Common myeloid progenitor, CD34-positive (primary cell): Measurements from ENCODE around the gene SCD5.

Experiments
- CTCF ChIA-PET: fragments of 350-600 bp; sonication (Branson Sonifier 250); formaldehyde crosslinking; loops from one replicate; lab custom pipeline; 2021; ENCODE audit warnings: antibody characterized with exemption; lab: Charles Lee
- POLR2A ChIA-PET: fragments of 350-600 bp; sonication (Branson Sonifier 250); formaldehyde crosslinking; loops from one replicate; lab custom pipeline; 2021; ENCODE audit warnings: antibody characterized with exemption; lab: Charles Lee
- DNase-seq, 3 donors: peaks; one replicate each; pipeline versions ENCODE4 v3.0.0 to v3.0.0-alpha.2; 2013
- H3K27ac ChIP-seq, 2 experiments: 1 replicate in 1 of 2; 2 replicates in 1 of 2; pipeline ENCODE4 v1.7.0; 2013; ENCODE audit warnings: inconsistent platforms in 2 of 2, low read length in 2 of 2, mild to moderate bottlenecking in 2 of 2, low read depth in 1 of 2, moderate library complexity in 1 of 2; ENCODE audit not compliant: severe bottlenecking in 2 of 2, insufficient read depth in 1 of 2, poor library complexity in 1 of 2
- H3K27me3 ChIP-seq, 5 experiments: replicated peaks in 2 of 5; 1 replicate in 3 of 5; 2 replicates in 2 of 5; pipeline versions ENCODE4 v1.6.1 to v1.7.0; 2013; ENCODE audit warnings: low read length in 4 of 5, mild to moderate bottlenecking in 2 of 5, moderate library complexity in 2 of 5, inconsistent platforms in 1 of 5; ENCODE audit not compliant: insufficient read depth in 5 of 5, control insufficient read depth in 4 of 5
- H3K36me3 ChIP-seq, 4 experiments: 1 replicate in 2 of 4; 2 replicates in 2 of 4; pipeline versions ENCODE4 v1.6.1 to v1.7.0; 2013; ENCODE audit warnings: low read length in 3 of 4, control low read depth in 1 of 4, mild to moderate bottlenecking in 1 of 4; ENCODE audit not compliant: control insufficient read depth in 4 of 4, insufficient read depth in 4 of 4
- H3K4me1 ChIP-seq, 4 experiments: 1 replicate in 3 of 4; 2 replicates in 1 of 4; pipeline versions ENCODE4 v1.6.1 to v1.7.1; 2013; ENCODE audit warnings: low read length in 3 of 4, mild to moderate bottlenecking in 3 of 4, control low read depth in 1 of 4, inconsistent platforms in 1 of 4, moderate library complexity in 1 of 4; ENCODE audit not compliant: control insufficient read depth in 4 of 4, insufficient read depth in 4 of 4; ENCODE audit errors: control extremely low read depth in 1 of 4
- H3K4me3 ChIP-seq, 7 experiments: 1 replicate in 4 of 7; 2 replicates in 3 of 7; pipeline versions ENCODE4 v1.5.1 to v1.7.0; 2013; ENCODE audit warnings: mild to moderate bottlenecking in 7 of 7, low read length in 6 of 7, moderate library complexity in 6 of 7, inconsistent platforms in 2 of 7, low read depth in 2 of 7, control low read depth in 1 of 7; ENCODE audit not compliant: insufficient read depth in 4 of 7, control insufficient read depth in 1 of 7; ENCODE audit errors: extremely low read depth in 1 of 7
- H3K9me3 ChIP-seq, 5 experiments: 1 replicate in 4 of 5; 2 replicates in 1 of 5; pipeline versions ENCODE4 v1.6.1 to v1.7.1; 2013; ENCODE audit warnings: low read length in 4 of 5, mild to moderate bottlenecking in 2 of 5, inconsistent platforms in 1 of 5, low read depth in 1 of 5, moderate library complexity in 1 of 5; ENCODE audit not compliant: control insufficient read depth in 4 of 5, insufficient read depth in 2 of 5; ENCODE audit errors: control extremely low read depth in 1 of 5
- WGBS: methylation state at CpG from one replicate; pipeline ENCODE4 v1.1.5; 2013; ENCODE audit not compliant: insufficient coverage; 5-methylcytosine and 5-hydroxymethylcytosine counted together

SCD5 gene

DNA sequence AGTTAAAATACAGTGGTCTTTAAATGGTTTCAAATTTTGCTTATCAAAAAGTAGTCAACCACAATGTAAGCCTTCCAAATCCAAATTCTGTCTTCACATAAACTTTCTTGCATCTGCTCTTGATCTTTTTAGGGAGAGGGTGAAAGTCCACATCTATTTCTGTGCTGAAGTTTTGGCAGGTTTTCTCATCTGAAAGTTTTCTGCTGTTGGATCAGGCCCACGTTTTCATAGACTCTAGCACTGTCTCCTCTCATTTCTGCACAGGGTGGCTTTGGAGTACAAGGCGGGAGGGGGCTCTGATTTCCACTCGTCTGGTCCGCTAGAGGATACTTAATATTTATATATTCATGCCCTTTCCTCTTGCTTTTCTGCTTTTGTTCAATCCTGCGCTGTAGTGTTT is 218.7 kb downstream of the SCD5 start:
- DNase-seq, result no peak
- CTCF ChIA-PET, result no interaction called here
- H3K27ac ChIP-seq, result no peak overlapping the region

More for the DNA sequence above, 218.7 kb downstream of the SCD5 start:
- H3K4me3 ChIP-seq, result no peak overlapping the region
- H3K36me3 ChIP-seq, result no peaks in the 10 kb centered on the region
- POLR2A ChIA-PET, result no interaction called here
- no peaks in the 10 kb centered on the region for H3K9me3 ChIP-seq
- no peaks in the 10 kb centered on the region for H3K27me3 ChIP-seq
- WGBS, result 100% methylated on average over 5 of the region's 5 CpGs
- no peaks in the 10 kb centered on the region for H3K4me1 ChIP-seq
